OCI-LY1 (cell line): ENCODE data around the gene MYH15.

Source experiments
- H2AFZ ChIP-seq: fragments of 200-600 bp; sonication (generic), shearing (Covaris generic); 2 replicates; pipeline ENCODE4 v1.6.0; 2014; ENCODE audit warnings: antibody characterized with exemption, mild to moderate bottlenecking, low read length
- H3F3A ChIP-seq: fragments of 200-600 bp; sonication (generic), shearing (Covaris generic); 2 replicates; pipeline ENCODE4 v1.6.0; 2014; ENCODE audit warnings: mild to moderate bottlenecking, antibody characterized with exemption, low read length, moderate library complexity; ENCODE audit not compliant: insufficient read depth
- H3K27ac ChIP-seq: fragments of 200-600 bp; sonication (generic); 2 replicates; pipeline ENCODE4 v1.5.1; 2014; ENCODE audit warnings: low read length, mixed run types, mild to moderate bottlenecking, low read depth; ENCODE audit not compliant: poor library complexity, severe bottlenecking
- H3K27me3 ChIP-seq: fragments of 200-600 bp; sonication (generic); 2 replicates; pipeline ENCODE4 v1.6.0; 2014; ENCODE audit warnings: antibody characterized with exemption, mild to moderate bottlenecking, low read length, moderate library complexity; ENCODE audit not compliant: insufficient read depth
- H3K36me3 ChIP-seq: fragments of 200-600 bp; sonication (generic); 2 replicates; pipeline ENCODE4 v1.6.1; 2014; ENCODE audit warnings: mild to moderate bottlenecking, antibody characterized with exemption, low read length, moderate library complexity, mixed read lengths; ENCODE audit not compliant: insufficient read depth
- H3K4me1 ChIP-seq: fragments of 200-600 bp; sonication (generic); 2 replicates; pipeline ENCODE4 v1.5.1; 2014; ENCODE audit warnings: mild to moderate bottlenecking, low read length, moderate library complexity; ENCODE audit not compliant: insufficient read depth, severe bottlenecking
- H3K4me2 ChIP-seq: fragments of 200-600 bp; sonication (generic), shearing (Covaris generic); 2 replicates; pipeline ENCODE4 v1.6.1; 2014; ENCODE audit warnings: low read length
- H3K4me3 ChIP-seq: fragments of 200-600 bp; sonication (generic); 2 replicates; pipeline ENCODE4 v1.5.1; 2014; ENCODE audit warnings: low read length, low read depth, mild to moderate bottlenecking, mixed read lengths; ENCODE audit not compliant: poor library complexity, severe bottlenecking
- H3K79me2 ChIP-seq: fragments of 200-600 bp; shearing (Covaris generic); 2 replicates; pipeline ENCODE4 v1.6.1; 2016; ENCODE audit warnings: mixed run types, low read length, mixed read lengths; ENCODE audit not compliant: insufficient read depth
- H3K9ac ChIP-seq: fragments of 200-600 bp; sonication (generic), shearing (Covaris generic); 2 replicates; pipeline ENCODE4 v1.6.1; 2014; ENCODE audit warnings: mild to moderate bottlenecking, low read length, mixed read lengths
- H3K9me2 ChIP-seq: fragments of 200-600 bp; sonication (generic), shearing (Covaris generic); 2 replicates; pipeline ENCODE4 v1.6.1; 2014; ENCODE audit warnings: low read depth, mild to moderate bottlenecking, low read length, mixed read lengths
- H3K9me3 ChIP-seq: fragments of 200-600 bp; shearing (Covaris generic); 2 replicates; pipeline ENCODE4 v1.6.1; 2014; ENCODE audit warnings: low read length, mixed read lengths
- H4K20me1 ChIP-seq: fragments of 200-600 bp; sonication (generic), shearing (Covaris generic); 2 replicates; pipeline ENCODE4 v1.6.0; 2016; ENCODE audit warnings: mild to moderate bottlenecking, low read length; ENCODE audit not compliant: insufficient read depth
- CTCF ChIP-seq: fragments of 200-600 bp; sonication (generic), shearing (Covaris generic); IDR thresholded peaks from 2 replicates; pipeline ENCODE4 v1.5.1; 2017; ENCODE audit warnings: mild to moderate bottlenecking, antibody characterized with exemption, low read length, moderate library complexity, mixed read lengths
- EZH2 ChIP-seq: fragments of 200-600 bp; sonication (generic), shearing (Covaris generic); IDR thresholded peaks from 2 replicates; pipeline ENCODE4 v1.8.0; 2017; ENCODE audit warnings: borderline replicate concordance, mixed run types, mild to moderate bottlenecking, antibody characterized with exemption, low read length, moderate library complexity, mixed read lengths

Gene MYH15

GRCh38 chr3:108527109-108527508, 16.7 kb upstream of the MYH15 start:
- Histone ChIP-seq H3F3A (no peaks in the 10 kb centered on the region), H3K4me1 (no peaks in the 10 kb centered on the region), H3K79me2 (no peaks in the 10 kb centered on the region), H3K4me3 (no peak overlapping the region), H3K36me3 (no peaks in the 10 kb centered on the region), H2AFZ (no peak overlapping the region), H3K9ac (no peak overlapping the region), H3K9me3 (no peaks in the 10 kb centered on the region), H3K27me3 (no peaks in the 10 kb centered on the region), H3K27ac (no peak overlapping the region), H3K4me2 (no peak overlapping the region), H3K9me2 (no peaks in the 10 kb centered on the region), H4K20me1 (no peaks in the 10 kb centered on the region)
- TF ChIP-seq CTCF (no peak), EZH2 (no peak)

GRCh38 chr3:108525971-108526370, 15.6 kb upstream of the MYH15 start:
- Histone ChIP-seq H3K27me3 (no peaks in the 10 kb centered on the region), H3K4me1 (no peaks in the 10 kb centered on the region), H3K36me3 (no peaks in the 10 kb centered on the region), H3K79me2 (no peaks in the 10 kb centered on the region), H2AFZ (no peak overlapping the region), H3K9ac (no peak overlapping the region), H4K20me1 (no peaks in the 10 kb centered on the region), H3K4me3 (no peak overlapping the region), H3K27ac (no peak overlapping the region), H3F3A (no peaks in the 10 kb centered on the region), H3K9me2 (no peaks in the 10 kb centered on the region), H3K4me2 (no peak overlapping the region), H3K9me3 (no peaks in the 10 kb centered on the region)
- TF ChIP-seq EZH2 (no peak), CTCF (no peak)

- Histone ChIP-seq H2AFZ (no peak overlapping the region), H3K9ac (no peak overlapping the region), H3K9me2 (no peaks in the 10 kb centered on the region), H3K4me1 (no peaks in the 10 kb centered on the region), H3K27ac (no peak overlapping the region), H3F3A (no peaks in the 10 kb centered on the region), H3K4me3 (no peak overlapping the region), H3K9me3 (no peaks in the 10 kb centered on the region), H4K20me1 (no peaks in the 10 kb centered on the region), H3K4me2 (no peak overlapping the region), H3K36me3 (no peaks in the 10 kb centered on the region), H3K79me2 (no peaks in the 10 kb centered on the region), H3K27me3 (no peaks in the 10 kb centered on the region)
- no peak for TF ChIP-seq EZH2
- TF ChIP-seq CTCF = no peak
Observed at GRCh38 chr3:108525256-108525655, 14.9 kb upstream of the MYH15 start.
